GM19397 (cell line): ENCODE data around the gene FAM20C.
"Not testable (repeated sequence)": the region's sequence is repeated elsewhere in the genome, so short reads cannot be mapped to it uniquely, and the experiment has no call there.

Experiments used
- ATAC-seq: cut with Tn5 transposase; IDR thresholded peaks from one replicate; pipeline ENCODE4 v1.9.1; 2021; ENCODE audit warnings: mild to moderate bottlenecking, moderate library complexity; ENCODE audit not compliant: unreplicated experiment

Gene FAM20C

DNA sequence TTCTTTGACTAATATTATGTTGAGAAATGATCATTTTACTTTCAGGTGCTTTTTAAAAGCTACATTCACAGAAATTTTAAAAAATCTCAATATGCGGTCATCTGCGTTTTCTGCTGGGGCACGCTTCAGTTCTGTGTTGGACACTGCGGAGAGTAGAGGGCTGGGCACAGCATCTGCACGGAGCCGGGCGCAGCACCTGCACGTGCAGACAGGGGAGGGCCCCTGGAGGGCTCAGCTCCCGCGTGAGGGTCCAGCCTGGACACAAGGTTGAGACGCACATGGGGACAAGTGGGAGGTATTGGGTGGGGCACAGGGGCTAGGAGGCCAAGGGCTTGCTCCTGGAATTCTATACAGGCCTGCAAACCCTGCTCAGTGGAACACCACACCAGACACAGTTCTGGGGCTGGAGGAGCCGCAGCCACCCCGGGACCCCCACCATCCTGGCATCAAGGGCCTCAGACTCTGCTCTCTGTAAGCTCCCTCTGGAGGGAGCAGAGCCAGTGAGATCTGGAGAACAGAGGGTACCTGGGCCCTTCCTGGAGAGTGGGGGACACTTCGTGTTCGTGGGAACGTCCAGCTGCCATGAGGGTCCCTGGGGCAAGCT, 20.4 kb upstream of the FAM20C start:
- no peak for ATAC-seq

DNA sequence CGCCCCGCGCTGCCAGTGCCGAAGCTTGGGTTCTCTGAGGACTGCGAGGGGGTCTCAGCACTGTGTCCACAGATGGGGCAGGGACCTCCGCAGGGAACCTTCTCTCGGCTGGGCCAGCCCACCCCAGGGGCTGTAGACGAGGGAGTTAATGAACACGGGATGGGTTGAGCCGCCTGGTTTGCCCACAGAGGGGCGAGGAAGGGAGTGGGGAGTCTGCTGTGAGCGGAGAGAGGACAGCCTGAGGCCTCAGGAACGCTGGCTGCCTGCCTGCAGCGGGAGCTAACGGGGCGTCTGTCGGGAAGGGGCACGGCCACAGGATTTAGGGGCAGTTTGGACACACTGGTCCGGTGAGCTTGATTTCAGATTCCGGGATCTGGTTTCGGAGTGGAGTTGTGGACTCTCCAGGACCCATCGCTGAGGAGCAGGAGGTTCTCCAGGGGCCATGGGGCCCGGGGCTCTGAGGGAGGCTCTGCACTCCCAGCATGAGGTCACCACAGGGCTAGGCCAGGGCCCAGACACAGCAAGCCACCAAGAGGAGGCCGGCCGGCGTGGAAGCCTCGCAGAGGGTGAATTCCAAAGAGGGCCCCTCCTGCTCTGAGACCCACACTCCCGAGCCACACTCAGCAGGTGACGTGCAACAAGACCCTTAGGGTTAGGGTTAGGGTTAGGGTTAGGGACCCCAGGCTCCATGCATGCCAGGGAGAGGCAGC, 19.0 kb upstream of the FAM20C start:
- ATAC-seq, result no peak

- no peak for ATAC-seq
Measured at GRCh38 chr7:174716-175115, 17.7 kb upstream of the FAM20C start.

DNA sequence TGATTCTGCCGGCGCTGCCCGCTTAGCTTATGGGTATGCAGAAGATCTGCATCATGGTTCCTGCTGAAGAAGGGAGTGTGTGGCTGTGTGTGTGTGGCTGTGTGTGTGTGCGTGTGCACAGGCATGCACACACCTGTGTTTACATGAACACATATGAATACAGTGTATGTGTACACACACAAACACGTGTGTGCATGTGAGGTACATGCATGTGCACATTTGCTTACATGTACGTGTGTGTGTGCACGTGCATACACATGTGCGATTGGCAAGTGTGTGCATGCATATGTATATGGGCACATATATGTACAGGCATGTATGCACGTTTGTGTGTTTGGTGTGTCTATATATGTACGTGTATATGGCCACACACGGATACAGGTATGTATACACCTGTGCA, 16.4 kb upstream of the FAM20C start:
- ATAC-seq, result no peak

- ATAC-seq, result no peak
Measured at GRCh38 chr7:176381-176780, 16.0 kb upstream of the FAM20C start.

DNA sequence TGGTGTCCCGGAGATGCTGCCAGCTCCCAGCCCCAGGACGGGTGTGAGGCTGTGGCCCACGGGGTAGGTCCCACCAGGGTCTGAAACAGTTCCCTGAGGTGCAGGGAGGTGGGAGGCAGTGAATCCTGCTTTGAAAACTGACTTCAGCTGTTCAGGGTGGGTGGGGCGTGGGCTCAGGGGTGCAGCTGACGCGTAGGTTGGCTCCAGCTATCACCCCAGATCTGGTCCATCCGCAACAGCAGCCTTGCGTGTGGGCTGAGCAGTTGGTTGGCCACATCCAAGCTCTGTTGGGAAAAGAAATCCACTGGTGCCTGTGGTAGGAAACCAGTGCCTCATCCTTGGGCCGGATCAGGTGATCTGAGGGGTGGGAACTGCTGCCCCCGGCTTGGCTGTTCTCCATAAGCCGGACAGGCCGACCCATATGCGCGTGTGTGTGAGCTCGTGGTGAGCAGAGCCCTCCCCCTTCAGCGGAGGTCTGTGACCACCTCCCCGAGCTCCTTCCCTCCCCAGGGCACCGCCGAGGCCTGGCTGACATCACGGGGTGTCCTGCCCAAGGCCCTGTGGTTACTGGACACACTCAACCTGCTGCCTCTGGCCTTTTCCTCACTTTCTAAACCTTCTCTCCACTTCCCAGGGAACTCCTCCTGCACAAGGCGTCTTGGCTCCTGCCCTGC, 15.4 kb upstream of the FAM20C start:
- ATAC-seq, result no peak

DNA sequence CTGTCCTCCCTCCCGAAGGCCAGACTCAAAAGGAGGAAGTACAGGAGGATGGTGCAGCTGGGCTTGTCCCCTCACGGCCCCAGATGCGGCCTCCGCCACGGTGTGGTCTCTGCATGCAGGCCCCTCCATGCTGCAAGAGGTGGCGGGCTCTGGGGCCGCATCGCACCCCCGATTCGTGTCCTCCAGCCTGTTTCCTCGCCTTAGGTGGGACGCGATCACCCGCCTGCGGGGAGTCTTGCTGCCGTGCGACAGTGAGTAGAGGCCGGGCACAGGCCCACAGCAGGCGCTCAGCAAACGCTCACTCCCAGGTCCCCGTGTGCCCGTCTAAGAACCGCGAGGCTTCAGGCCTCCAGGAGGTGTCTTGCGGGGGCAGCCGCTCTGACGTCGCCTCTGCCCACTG, 13.9 kb upstream of the FAM20C start:
- ATAC-seq, result no peak

DNA sequence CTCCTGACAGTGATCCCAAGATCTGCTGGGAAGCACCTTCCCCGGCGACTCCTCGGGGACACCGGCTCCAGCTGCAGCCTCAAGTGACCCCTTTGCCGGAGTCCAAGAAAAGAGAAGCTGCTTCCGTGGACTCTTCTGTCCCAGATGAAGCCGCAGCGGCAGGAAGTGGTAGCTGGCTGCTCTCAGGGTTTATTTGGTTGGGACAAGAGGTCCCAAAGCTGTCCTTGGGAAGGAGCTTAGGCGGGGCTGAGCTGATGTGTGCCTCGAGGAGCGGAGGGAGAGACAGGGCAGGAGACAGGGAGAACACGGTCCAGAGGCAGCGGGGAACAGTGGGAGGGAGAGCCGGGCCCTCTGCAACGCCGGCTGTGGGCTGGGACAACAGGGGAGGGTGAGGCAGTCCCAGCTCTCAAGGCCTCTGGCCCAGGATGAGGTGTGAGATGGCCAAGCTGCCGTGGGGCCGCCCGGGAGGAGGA, 13.1 kb upstream of the FAM20C start:
- ATAC-seq, result no peak

GRCh38 chr7:179948-180694, 12.2 kb upstream of the FAM20C start:
- ATAC-seq, result no peak

DNA sequence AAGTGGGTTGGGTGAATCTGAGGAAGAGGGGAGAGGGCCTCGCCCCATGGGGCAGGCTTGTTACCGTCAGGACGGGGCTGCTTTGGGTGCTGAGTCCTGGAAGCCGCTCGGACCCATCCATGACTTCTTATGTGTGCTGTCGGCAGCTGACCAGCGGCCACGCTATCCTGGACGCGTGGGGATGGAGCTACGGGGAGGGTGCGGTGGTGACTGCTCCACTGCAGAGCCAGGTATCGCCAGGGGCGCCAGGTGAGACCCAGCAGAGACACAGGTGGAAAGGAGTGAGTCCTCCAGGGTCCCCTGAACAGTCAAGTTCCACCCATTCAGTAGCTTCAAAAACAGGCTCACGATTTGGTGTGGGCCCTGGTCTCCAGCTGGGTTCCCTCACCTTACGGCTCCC, 10.6 kb upstream of the FAM20C start:
- no peak for ATAC-seq

GRCh38 chr7:182502-182901, 9.9 kb upstream of the FAM20C start:
- not testable (repeated sequence) for ATAC-seq

GRCh38 chr7:183496-184292, 8.7 kb upstream of the FAM20C start:
- no peak for ATAC-seq

- no peak for ATAC-seq
Measured at GRCh38 chr7:184294-185264, 7.8 kb upstream of the FAM20C start.

DNA sequence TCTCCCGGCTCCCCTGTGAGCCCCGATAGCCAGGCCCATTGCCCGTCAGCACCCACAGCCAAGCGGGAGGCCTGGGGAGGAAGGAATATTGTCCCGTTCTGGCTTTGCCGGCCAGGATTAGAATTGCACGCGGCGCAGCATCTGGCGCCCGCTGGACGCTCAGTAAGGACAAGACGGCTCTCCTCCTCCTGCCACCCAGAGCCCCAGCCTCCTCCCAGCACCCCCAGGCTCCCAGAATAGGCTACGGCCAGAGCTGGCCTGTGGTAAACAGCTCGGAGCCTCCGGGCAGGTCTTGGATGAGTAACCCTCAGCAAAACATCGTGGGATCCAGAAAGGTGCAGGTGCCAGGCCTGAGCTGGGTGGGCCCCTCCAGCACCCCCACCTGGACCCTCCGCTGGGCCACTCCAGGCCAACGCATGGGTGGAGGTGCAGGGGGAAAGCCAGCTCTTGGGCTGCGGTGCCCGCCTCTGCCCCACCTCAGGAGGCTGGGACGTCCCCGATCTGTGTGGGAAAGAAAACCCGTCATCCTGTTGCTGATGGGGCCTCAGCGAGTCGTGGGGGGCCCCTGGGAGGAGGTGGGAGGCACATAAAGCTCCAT, 5.8 kb upstream of the FAM20C start:
- no peak for ATAC-seq

DNA sequence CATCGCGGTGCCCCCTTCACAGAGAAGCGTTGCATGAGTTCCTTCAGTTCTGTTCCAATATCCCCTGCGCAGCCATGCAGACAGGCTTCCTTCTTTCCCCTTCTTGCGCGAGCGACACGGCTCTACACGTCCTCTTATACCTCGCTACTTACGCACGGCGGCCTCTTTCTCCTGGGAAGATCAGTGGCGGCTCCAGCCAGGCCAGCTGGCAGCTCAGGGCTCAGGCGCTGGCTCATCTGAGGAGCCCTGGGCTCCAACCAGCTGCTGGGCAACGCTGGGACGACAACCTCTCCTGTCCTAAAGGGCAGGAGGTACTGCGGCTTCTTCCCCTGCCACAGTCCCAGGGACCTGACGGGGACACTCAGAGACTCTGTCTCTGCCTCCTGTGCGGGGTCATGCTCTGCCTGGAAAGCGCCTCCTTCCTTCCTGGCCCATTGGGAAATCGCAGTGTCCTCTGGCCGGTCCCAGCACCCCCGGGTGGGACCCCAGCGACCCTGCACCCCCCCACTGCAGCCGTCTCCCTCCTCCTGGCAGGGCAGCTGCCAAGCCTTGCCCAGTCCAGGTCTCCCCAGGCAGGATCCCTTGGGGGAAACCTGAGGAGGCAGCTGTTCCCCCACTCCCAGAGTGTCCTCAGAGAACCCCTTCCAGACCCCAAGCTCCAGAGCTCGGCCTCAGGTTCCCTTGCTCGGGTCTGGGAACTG, 5.0 kb upstream of the FAM20C start:
- no peak for ATAC-seq

- no peak for ATAC-seq
Measured at GRCh38 chr7:188174-188573, 4.2 kb upstream of the FAM20C start.

DNA sequence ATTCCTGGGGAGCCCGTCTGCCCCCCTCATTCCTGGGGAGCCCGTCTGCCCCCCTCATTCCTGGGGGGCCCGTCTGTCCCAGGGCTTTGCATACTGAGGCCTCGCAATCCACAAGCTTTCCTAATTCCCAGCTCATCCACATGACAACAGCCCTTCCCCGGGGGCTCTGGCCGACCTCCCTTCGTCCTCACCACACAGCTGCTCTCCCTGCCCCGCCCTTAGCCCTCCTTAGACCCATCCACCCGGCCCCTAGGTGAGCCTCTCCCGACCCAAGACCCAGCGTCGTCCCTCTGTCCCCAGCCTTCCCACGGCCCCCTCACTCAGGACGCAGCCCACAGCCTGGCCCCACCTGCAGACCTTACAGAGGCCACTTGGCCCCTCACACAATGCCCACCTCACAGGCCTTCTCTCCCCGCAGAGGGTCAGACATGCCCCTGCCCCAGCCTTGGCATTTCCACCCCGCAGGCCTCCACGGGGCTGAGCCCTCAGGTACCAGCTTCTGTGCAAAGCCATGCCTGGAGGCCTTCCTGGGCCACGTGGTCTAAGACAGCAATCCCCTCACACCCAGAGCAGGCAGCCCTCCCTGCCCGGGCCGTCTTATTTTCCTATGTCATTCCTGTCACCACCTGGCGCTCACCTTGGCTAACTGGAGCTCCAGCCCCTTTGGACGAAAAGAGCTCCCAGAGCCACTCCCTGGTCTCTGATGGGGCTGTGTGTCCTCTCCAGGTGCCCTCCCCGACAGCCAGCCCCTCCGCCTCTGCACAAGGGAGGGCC, 3.5 kb upstream of the FAM20C start:
- no peak for ATAC-seq

GRCh38 chr7:189719-190118, 2.7 kb upstream of the FAM20C start:
- no peak for ATAC-seq
